Spleen (tissue), 11 donors: Measurements from ENCODE around the gene PCSK1. TPM values are rescaled to one million over a fixed set of nuclear protein-coding genes. Genes with fewer than 3 reads are reported as not detected.

ENCODE experiments used
- DNase-seq: peaks from one replicate; pipeline ENCODE4 v3.0.0-alpha.2; 2020
- H3K27ac ChIP-seq, 8 donors: fragments of 200-600 bp; sonication (generic) in 7 of 8; 1 replicate in 4 of 8; 2 replicates in 4 of 8; pipeline versions ENCODE4 v1.5.0 to v1.8.0; 2016 to 2021; ENCODE audit warnings: inconsistent platforms in 4 of 8, mild to moderate bottlenecking in 4 of 8, moderate library complexity in 1 of 8
- H3K27me3 ChIP-seq, 7 donors: fragments of 200-600 bp; sonication (generic) in 6 of 7; replicated peaks in 1 of 7; 1 replicate in 4 of 7; 2 replicates in 3 of 7; pipeline versions ENCODE4 v1.5.0 to v1.8.0; 2016 to 2021; ENCODE audit warnings: inconsistent platforms in 3 of 7, mild to moderate bottlenecking in 1 of 7
- H3K36me3 ChIP-seq, 6 donors: fragments of 200-600 bp; sonication (generic) in 5 of 6; 1 replicate in 4 of 6; 2 replicates in 2 of 6; pipeline versions ENCODE4 v1.5.0 to v1.8.0; 2016 to 2021; ENCODE audit warnings: inconsistent platforms in 2 of 6
- H3K4me1 ChIP-seq, 6 donors: fragments of 200-600 bp; sonication (generic) in 5 of 6; 1 replicate in 3 of 6; 2 replicates in 3 of 6; pipeline versions ENCODE4 v1.5.0 to v1.8.0; 2016 to 2021; ENCODE audit warnings: inconsistent platforms in 3 of 6
- H3K4me3 ChIP-seq, 8 donors: fragments of 200-600 bp; sonication (generic) in 7 of 8; 1 replicate in 4 of 8; 2 replicates in 4 of 8; pipeline versions ENCODE4 v1.5.0 to v1.8.0; 2016 to 2021; ENCODE audit warnings: inconsistent platforms in 4 of 8, mild to moderate bottlenecking in 4 of 8, moderate library complexity in 2 of 8
- H3K9me3 ChIP-seq, 8 donors: fragments of 200-600 bp; sonication (generic) in 7 of 8; 1 replicate in 4 of 8; 2 replicates in 4 of 8; pipeline versions ENCODE4 v1.5.0 to v1.8.0; 2016 to 2021; ENCODE audit warnings: inconsistent platforms in 4 of 8
- CTCF ChIP-seq, 11 experiments: fragments of 200-600 bp in 7 of 11; fragments of 450-650 bp in 4 of 11; sonication (generic) in 4 of 11; IDR thresholded peaks in 8 of 11; conservative IDR thresholded peaks in 3 of 11; 1 replicate in 7 of 11; 2 replicates in 4 of 11; pipeline versions ENCODE4 v1.4.0 to v1.8.0; 2016 to 2021; ENCODE audit warnings: antibody characterized with exemption in 11 of 11, inconsistent platforms in 4 of 11, mild to moderate bottlenecking in 1 of 11
- POLR2A ChIP-seq, 3 donors: fragments of 450-650 bp; IDR thresholded peaks; one replicate each; pipeline ENCODE4 v1.5.1; 2017; ENCODE audit warnings: antibody characterized with exemption in 3 of 3, mild to moderate bottlenecking in 1 of 3
- POLR2AphosphoS5 ChIP-seq, 3 donors: sonication (generic); formaldehyde crosslinking; IDR thresholded peaks; one replicate each; pipeline ENCODE4 v1.5.1; 2017; ENCODE audit warnings: antibody characterized with exemption in 3 of 3
- WGBS, 5 donors: extraction: QIAGEN DNeasy Blood & Tissue Kit in 3 of 5; methylation state at CpG; one replicate each; pipeline versions ENCODE4 v1.1.5 to v1.1.7; 2013 to 2018; 5-methylcytosine and 5-hydroxymethylcytosine counted together
- intact Hi-C: fragments of 100-400 bp; cut with DNase I; formaldehyde crosslinking; loops from one replicate; pipeline ENCODE4 v1.15.0; 2023; ENCODE audit warnings: low total_unique reads
- polyA plus RNA-seq, 3 donors: library from polyadenylated mRNA; stranded (reverse); fragments of 200-250 nt; gene quantifications; one replicate each; pipeline ENCODE4 v1.2.1, GENCODE V29; 2013
- total RNA-seq, 7 donors: library from RNA; depleted of rRNA in 3 of 7; stranded (reverse); fragments of >200 nt in 3 of 7; fragmentation: NEBNext Ultra II Directional in 4 of 7; extraction: Animal tissue kit (Norgen Biotek cat#: 25700) in 4 of 7; gene quantifications; one replicate each; pipeline versions ENCODE4 v1.1.0 to v1.2.1, GENCODE V29; 2016 to 2021
- donor health status: healthy with polysubstance abuse.
- donor health status: DM: no; HTN: no; CAD: no; lungs with moderate emphysema.
- donor health status: DM: no; HTN: no; CAD: no.
- donor health status: Bipolar disorder and iron deficiency.
- donor health status: healthy.
- donor health status: DM: no; HTN: no; CAD: no.
- donor health status: DM: yes; HTN: yes; CAD: no.

The PCSK1 gene
- total and polyA plus RNA-seq, 10 donors: 0.04 to 0.72 (median 0.23) TPM; not detected in 2

- H3K36me3 ChIP-seq: no peaks in the 10 kb centered on the region
- no peaks in the 10 kb centered on the region for H3K9me3 ChIP-seq
- peaks cover 0 to 8% (median 6%) of the 10 kb centered on the region in 6 donors for H3K4me1 ChIP-seq
- no peak for DNase-seq
- no peak overlapping the region for H3K27ac ChIP-seq
- intact Hi-C loops: no loop called here
- H3K4me3 ChIP-seq: no peak overlapping the region
- TF ChIP-seq CTCF (IDR thresholded peaks at IDR 0.05 in 8 of 11, conservative IDR thresholded peaks at IDR 0.05 in 3 of 11): no peak
- peaks cover 0 to 35% (median 11%) of the 10 kb centered on the region in 7 donors for H3K27me3 ChIP-seq
Measured at GRCh38 chr5:96426831-96427230, 6.2 kb downstream of the PCSK1 start.

- H3K9me3 ChIP-seq: no peaks in the 10 kb centered on the region
- no peaks in the 10 kb centered on the region for H3K36me3 ChIP-seq
- intact Hi-C loops: no loop called here
- no peak for DNase-seq
- peaks cover 0 to 21% (median 0%) of the 10 kb centered on the region in 7 donors for H3K27me3 ChIP-seq
- H3K4me1 ChIP-seq: no peaks in the 10 kb centered on the region
- H3K27ac ChIP-seq: no peak overlapping the region
- no peak overlapping the region for H3K4me3 ChIP-seq
- TF ChIP-seq POLR2A (IDR thresholded peaks at IDR 0.05) (no peak), POLR2AphosphoS5 (IDR thresholded peaks at IDR 0.05) (no peak), CTCF (IDR thresholded peaks at IDR 0.05 in 8 of 11, conservative IDR thresholded peaks at IDR 0.05 in 3 of 11) (no peak)
Measured at GRCh38 chr5:96425443-96425842, 7.6 kb downstream of the PCSK1 start.

GRCh38 chr5:96415897-96416296 lies 17.2 kb downstream of the PCSK1 start:
- TF ChIP-seq POLR2A (IDR thresholded peaks at IDR 0.05): no peak
- TF ChIP-seq POLR2AphosphoS5 (IDR thresholded peaks at IDR 0.05): no peak
- no peak for TF ChIP-seq CTCF (IDR thresholded peaks at IDR 0.05 in 8 of 11, conservative IDR thresholded peaks at IDR 0.05 in 3 of 11)
- intact Hi-C loops: no loop called here
- 87 to 96% (median 91%) methylated on average over 3 of the region's 3 CpGs for WGBS, 5 donors

GRCh38 chr5:96412868-96413449 lies 20.1 kb downstream of the PCSK1 start:
- H3K4me1 ChIP-seq: no peaks in the 10 kb centered on the region
- intact Hi-C loops: no loop called here
- 61 to 72% (median 65%) methylated on average over 3 of the region's 3 CpGs for whole genome bisulfite sequencing, 5 donors
- DNase-seq: no peak
- no peaks in the 10 kb centered on the region for H3K9me3 ChIP-seq
- TF ChIP-seq POLR2AphosphoS5 (IDR thresholded peaks at IDR 0.05) (no peak), POLR2A (IDR thresholded peaks at IDR 0.05) (no peak), CTCF (IDR thresholded peaks at IDR 0.05 in 8 of 11, conservative IDR thresholded peaks at IDR 0.05 in 3 of 11) (no peak)
- no peaks in the 10 kb centered on the region for H3K27me3 ChIP-seq
- no peak overlapping the region for H3K27ac ChIP-seq
- no peaks in the 10 kb centered on the region for H3K36me3 ChIP-seq
- H3K4me3 ChIP-seq: no peak overlapping the region

More at GRCh38 chr5:96415897-96416296, 17.2 kb downstream of the PCSK1 start:
- Histone ChIP-seq H3K9me3 (no peaks in the 10 kb centered on the region), H3K36me3 (no peaks in the 10 kb centered on the region), H3K27me3 (peaks cover 0 to 7% (median 0%) of the 10 kb centered on the region in 7 donors), H3K27ac (no peak overlapping the region), H3K4me3 (no peak overlapping the region), H3K4me1 (no peaks in the 10 kb centered on the region)
- no peak for DNase-seq
